ENCODE results near the gene ARSG. TPM values are rescaled to one million over a fixed set of nuclear protein-coding genes. Genes with fewer than 3 reads are reported as not detected.

ARSG gene
- total RNA-seq, 1 experiment from 2014 or later, result 6.1 TPM

DNA sequence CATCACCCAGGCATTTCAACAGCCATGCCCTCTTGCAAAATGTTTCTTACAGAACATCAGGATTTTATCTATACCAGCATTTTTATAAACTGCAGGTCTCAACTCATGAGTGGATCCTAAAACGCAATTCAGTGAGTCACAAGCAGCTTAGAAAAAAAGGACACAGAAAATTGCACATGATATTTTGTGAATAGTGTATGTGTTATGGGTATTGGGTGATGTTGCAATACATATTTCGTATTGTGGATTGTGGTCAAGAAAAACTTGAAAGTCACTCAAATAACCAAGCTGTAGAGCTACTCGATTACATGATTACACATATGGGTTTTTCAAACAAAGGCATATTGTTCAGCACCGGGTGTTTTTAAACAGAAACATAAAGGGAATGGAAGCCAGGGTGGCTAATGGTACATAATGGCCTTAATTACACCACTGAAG lies 164.6 kb downstream of the ARSG start:
- ChIA-PET CTCF (interaction anchor here (0.5 to 1.2 kb wide), 6 partner anchors 11 to 283 kb away, joined by 3 read pairs; no protein-coding TSS in a partner anchor), POLR2A (interaction anchor here (0.8 kb wide), 1 partner anchor 208 kb away, joined by 4 read pairs; the partner anchor contains the start of gene AMZ2)
- TSS peak; percentile 35 for BruUV-seq (replicated peaks)
- H3K27ac Mint-ChIP-seq (ENCODE audit: unreplicated experiment), result peak overlapping the region; percentile 84
- no peaks in the 10 kb centered on the region for H3K36me3 ChIP-seq (ENCODE audit: control insufficient read depth, insufficient read depth, low read length)
- TF ChIP-seq, protein P1, sequence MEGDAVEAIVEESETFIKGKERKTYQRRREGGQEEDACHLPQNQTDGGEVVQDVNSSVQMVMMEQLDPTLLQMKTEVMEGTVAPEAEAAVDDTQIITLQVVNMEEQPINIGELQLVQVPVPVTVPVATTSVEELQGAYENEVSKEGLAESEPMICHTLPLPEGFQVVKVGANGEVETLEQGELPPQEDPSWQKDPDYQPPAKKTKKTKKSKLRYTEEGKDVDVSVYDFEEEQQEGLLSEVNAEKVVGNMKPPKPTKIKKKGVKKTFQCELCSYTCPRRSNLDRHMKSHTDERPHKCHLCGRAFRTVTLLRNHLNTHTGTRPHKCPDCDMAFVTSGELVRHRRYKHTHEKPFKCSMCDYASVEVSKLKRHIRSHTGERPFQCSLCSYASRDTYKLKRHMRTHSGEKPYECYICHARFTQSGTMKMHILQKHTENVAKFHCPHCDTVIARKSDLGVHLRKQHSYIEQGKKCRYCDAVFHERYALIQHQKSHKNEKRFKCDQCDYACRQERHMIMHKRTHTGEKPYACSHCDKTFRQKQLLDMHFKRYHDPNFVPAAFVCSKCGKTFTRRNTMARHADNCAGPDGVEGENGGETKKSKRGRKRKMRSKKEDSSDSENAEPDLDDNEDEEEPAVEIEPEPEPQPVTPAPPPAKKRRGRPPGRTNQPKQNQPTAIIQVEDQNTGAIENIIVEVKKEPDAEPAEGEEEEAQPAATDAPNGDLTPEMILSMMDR (IDR thresholded peaks at IDR 0.05; ENCODE audit: insufficient read depth in 1 of 2, low read depth in 1 of 2, low read length in 1 of 2, severe bottlenecking in 1 of 2, unreplicated experiment in 1 of 2), result no peak
- peak overlapping the region; percentile 95 for H3K4me3 Mint-ChIP-seq (ENCODE audit: unreplicated experiment)
- no peaks in the 10 kb centered on the region for H3K27me3 Mint-ChIP-seq (ENCODE audit: insufficient read depth, unreplicated experiment)
- peak overlapping the region; percentile 96 for H3K4me3 ChIP-seq (ENCODE audit: low read depth, low read length)
- no peaks in the 10 kb centered on the region for H3K9me3 ChIP-seq
- peaks cover 7% of the 10 kb centered on the region for H3K36me3 Mint-ChIP-seq (ENCODE audit: insufficient read depth, unreplicated experiment)
- no peaks in the 10 kb centered on the region for H3K27me3 ChIP-seq (replicated peaks; ENCODE audit: control insufficient read depth, insufficient read depth, low read length)
- DNase-seq, result no peak
- intact Hi-C loops (cut with micrococcal nuclease; ENCODE audit: unreplicated experiment), result loop anchor here (2.0 kb wide), 1 partner anchor 19 kb away; no protein-coding TSS in a partner anchor
- H3K4me1 ChIP-seq, result peaks cover 34% of the 10 kb centered on the region
- peaks cover 20% of the 10 kb centered on the region for H3K4me1 Mint-ChIP-seq (ENCODE audit: low read depth, unreplicated experiment)
- H3K9me3 Mint-ChIP-seq (ENCODE audit: unreplicated experiment), result no peaks in the 10 kb centered on the region

DNA sequence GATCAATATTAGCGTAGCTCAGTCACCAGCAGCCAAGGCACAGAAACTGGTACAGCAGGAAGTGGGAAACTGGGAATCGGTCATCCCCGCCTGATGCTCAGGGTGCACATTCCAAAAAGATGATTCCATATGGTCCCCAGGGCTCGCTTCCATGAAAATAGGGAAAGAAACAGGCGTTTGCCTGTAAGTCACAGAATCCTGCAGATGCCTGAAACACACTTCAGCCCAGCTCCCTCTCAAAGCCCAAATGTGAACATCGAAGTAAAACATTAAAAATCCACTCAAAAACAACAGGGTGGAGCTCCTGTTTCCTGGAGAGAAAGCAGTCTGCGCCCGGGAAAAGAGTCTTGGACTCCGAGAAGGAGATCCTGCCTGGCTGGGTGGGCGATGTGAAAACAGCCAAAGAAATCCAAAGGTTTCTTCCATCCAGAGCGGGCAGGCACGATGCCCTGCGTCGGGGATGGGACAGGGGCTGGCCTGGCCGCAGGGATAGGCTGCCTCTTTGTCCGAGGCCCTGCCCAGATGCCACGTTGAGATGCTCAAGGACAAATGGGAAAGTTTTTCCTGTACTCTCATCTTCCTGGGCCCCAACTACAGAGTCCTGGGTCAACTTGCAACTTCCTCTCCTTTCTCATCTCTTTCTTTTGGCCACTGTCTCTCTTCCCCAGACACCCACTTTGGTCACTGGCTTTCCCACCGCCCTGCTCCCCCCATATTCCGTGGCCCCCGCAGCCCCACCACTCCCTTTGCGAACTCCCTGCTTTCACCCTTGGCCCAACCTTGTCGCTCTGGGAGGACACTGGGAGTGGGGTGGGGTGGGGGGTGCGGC lies 165.3 kb downstream of the ARSG start:
- Histone ChIP-seq H3K9me3 (no peaks in the 10 kb centered on the region), H3K4me3 (ENCODE audit: low read depth, low read length) (peak overlapping the region; percentile 96), H3K36me3 (ENCODE audit: control insufficient read depth, insufficient read depth, low read length) (no peaks in the 10 kb centered on the region), H3K4me1 (peaks cover 28% of the 10 kb centered on the region), H3K27me3 (replicated peaks; ENCODE audit: control insufficient read depth, insufficient read depth, low read length) (no peaks in the 10 kb centered on the region)
- peak overlapping the region; percentile 84 for H3K27ac Mint-ChIP-seq (ENCODE audit: unreplicated experiment)
- DNase-seq, result peak; percentile 75 to 81
- peaks cover 17% of the 10 kb centered on the region for H3K4me1 Mint-ChIP-seq (ENCODE audit: low read depth, unreplicated experiment)
- no TSS peak for BruUV-seq (replicated peaks)
- ChIA-PET CTCF (interaction anchor here (0.5 to 2.3 kb wide), 8 partner anchors 18 to 284 kb away, joined by 3 to 12 read pairs (median 3); partner anchors contain the start of gene PRKAR1A), POLR2A (interaction anchor here (0.8 to 2.0 kb wide), 4 partner anchors 56 to 421 kb away, joined by 4 to 14 read pairs (median 9); partner anchors contain the start of genes AMZ2, KPNA2 and PRKAR1A)
- H3K4me3 Mint-ChIP-seq (ENCODE audit: unreplicated experiment), result peak overlapping the region; percentile 95
- H3K36me3 Mint-ChIP-seq (ENCODE audit: insufficient read depth, unreplicated experiment), result peaks cover 4% of the 10 kb centered on the region
- intact Hi-C loops (cut with micrococcal nuclease; ENCODE audit: unreplicated experiment), result loop anchor here (2.0 kb wide), 1 partner anchor 20 kb away; no protein-coding TSS in a partner anchor
- H3K27me3 Mint-ChIP-seq (ENCODE audit: insufficient read depth, unreplicated experiment), result peaks cover 2% of the 10 kb centered on the region
- TF ChIP-seq, protein P1 (IDR thresholded peaks at IDR 0.05; ENCODE audit: insufficient read depth in 1 of 2, low read depth in 1 of 2, low read length in 1 of 2, severe bottlenecking in 1 of 2, unreplicated experiment in 1 of 2), result no peak
- no peaks in the 10 kb centered on the region for H3K9me3 Mint-ChIP-seq (ENCODE audit: unreplicated experiment)

DNA sequence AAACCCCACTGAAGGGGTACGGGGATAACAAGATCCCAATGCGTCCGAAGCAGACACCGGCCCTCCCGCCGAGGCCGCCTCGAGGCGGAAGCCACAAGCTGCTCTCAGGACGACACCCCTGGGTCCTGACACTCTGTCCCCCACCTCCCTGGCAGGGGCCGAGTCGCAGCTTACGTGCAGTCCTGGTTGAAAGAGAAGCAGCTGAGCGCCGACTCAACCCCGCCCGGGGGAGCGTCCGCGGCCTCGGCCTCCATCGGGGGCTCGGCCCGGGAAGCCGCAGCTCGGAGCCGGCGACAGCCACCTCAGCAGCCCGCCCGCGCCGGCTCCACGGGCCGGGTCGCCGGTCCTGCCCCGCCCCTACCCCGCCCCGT lies 165.9 kb downstream of the ARSG start, which contains the start of gene WIPI1:
Gene WIPI1, minus strand, starts transcription at position 329 of the 371 bp plus-strand sequence. Its CDS starts 75 bp downstream, at position 254.
- no peaks in the 10 kb centered on the region for H3K36me3 ChIP-seq (ENCODE audit: control insufficient read depth, insufficient read depth, low read length)
- H3K4me1 ChIP-seq, result peaks cover 22% of the 10 kb centered on the region

More for the DNA sequence above, 165.9 kb downstream of the ARSG start, which contains the start of gene WIPI1:
- peak in 1 of 2 experiments; percentile 68 for DNase-seq
- H3K27me3 Mint-ChIP-seq (ENCODE audit: insufficient read depth, unreplicated experiment), result peaks cover 3% of the 10 kb centered on the region
- H3K27me3 ChIP-seq (replicated peaks; ENCODE audit: control insufficient read depth, insufficient read depth, low read length), result no peaks in the 10 kb centered on the region
- ChIA-PET CTCF (interaction anchor here (0.7 to 2.3 kb wide), 7 partner anchors 19 to 277 kb away, joined by 3 to 12 read pairs (median 3); partner anchors contain the start of gene PRKAR1A), POLR2A (interaction anchor here (0.6 to 2.0 kb wide), 5 partner anchors 19 to 464 kb away, joined by 4 to 14 read pairs (median 7); partner anchors contain the start of genes AMZ2, KPNA2 and PRKAR1A)
- BruUV-seq (replicated peaks), result no TSS peak
- peaks cover 14% of the 10 kb centered on the region for H3K4me1 Mint-ChIP-seq (ENCODE audit: low read depth, unreplicated experiment)
- peak within 1 kb of the TSS; percentile 96 for H3K4me3 ChIP-seq (ENCODE audit: low read depth, low read length)
- peak within 1 kb of the TSS; percentile 84 for H3K27ac Mint-ChIP-seq (ENCODE audit: unreplicated experiment)
- H3K36me3 Mint-ChIP-seq (ENCODE audit: insufficient read depth, unreplicated experiment), result no peaks in the 10 kb centered on the region
- peak within 1 kb of the TSS; percentile 95 for H3K4me3 Mint-ChIP-seq (ENCODE audit: unreplicated experiment)
- intact Hi-C loops (cut with micrococcal nuclease; ENCODE audit: unreplicated experiment), result loop anchor here (2.0 kb wide), 1 partner anchor 20 kb away; no protein-coding TSS in a partner anchor
- H3K9me3 Mint-ChIP-seq (ENCODE audit: unreplicated experiment), result no peaks in the 10 kb centered on the region
- TF ChIP-seq, protein P1 (IDR thresholded peaks at IDR 0.05; ENCODE audit: insufficient read depth in 1 of 2, low read depth in 1 of 2, low read length in 1 of 2, severe bottlenecking in 1 of 2, unreplicated experiment in 1 of 2), result no peak
- H3K9me3 ChIP-seq, result no peaks in the 10 kb centered on the region

Measured in Caco-2 (cell line).